ENCODE measurements around the gene SMAD1.

The SMAD1 gene

DNA sequence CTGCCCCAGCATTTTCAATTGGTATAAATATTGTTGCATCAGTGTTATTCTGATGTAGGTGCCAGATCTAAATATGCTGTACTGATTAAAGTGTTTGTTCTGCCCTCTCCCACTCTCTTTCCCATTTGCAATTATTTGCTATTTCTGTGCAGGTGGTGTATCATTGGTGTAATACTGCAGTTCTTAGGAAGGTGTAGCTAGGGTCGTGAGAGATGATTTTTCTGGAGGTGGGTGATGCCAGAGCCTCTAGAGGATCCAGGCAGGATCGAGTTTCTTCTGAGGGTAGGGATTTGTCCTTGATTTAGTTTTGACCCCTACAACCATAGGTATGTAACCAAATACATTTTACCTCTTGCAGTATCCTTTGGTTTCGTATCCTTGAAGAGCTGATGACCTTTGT, 1.9 kb downstream of the SMAD1 start:
- peaks cover 55% of the 10 kb centered on the region for H3K79me2 ChIP-seq (ENCODE audit: insufficient read depth, low read depth)
- H4K20me1 ChIP-seq (ENCODE audit: insufficient read depth), result no peaks in the 10 kb centered on the region; the same call in 1 of the 2 replicates
- no peaks in the 10 kb centered on the region for H3K27me3 ChIP-seq (ENCODE audit: insufficient read depth, low read depth)
- H3K36me3 ChIP-seq (ENCODE audit: insufficient read depth), result no peaks in the 10 kb centered on the region
- peaks cover 65% of the 10 kb centered on the region for H3K4me1 ChIP-seq (ENCODE audit: low read depth, poor library complexity, severe bottlenecking)
- H3K4me3 ChIP-seq (IDR thresholded peaks at IDR 0.05; ENCODE audit: insufficient read depth, low read depth, low read length), result no peak overlapping the region
- peak overlapping the region; percentile 95; the same call in 1 of the 2 replicates for H3K9ac ChIP-seq
- peak overlapping the region; percentile 95; the same call in 1 of the 2 replicates for H3K27ac ChIP-seq
- peak overlapping the region; percentile 53 for H3K4me2 ChIP-seq
- TF ChIP-seq, protein P1, sequence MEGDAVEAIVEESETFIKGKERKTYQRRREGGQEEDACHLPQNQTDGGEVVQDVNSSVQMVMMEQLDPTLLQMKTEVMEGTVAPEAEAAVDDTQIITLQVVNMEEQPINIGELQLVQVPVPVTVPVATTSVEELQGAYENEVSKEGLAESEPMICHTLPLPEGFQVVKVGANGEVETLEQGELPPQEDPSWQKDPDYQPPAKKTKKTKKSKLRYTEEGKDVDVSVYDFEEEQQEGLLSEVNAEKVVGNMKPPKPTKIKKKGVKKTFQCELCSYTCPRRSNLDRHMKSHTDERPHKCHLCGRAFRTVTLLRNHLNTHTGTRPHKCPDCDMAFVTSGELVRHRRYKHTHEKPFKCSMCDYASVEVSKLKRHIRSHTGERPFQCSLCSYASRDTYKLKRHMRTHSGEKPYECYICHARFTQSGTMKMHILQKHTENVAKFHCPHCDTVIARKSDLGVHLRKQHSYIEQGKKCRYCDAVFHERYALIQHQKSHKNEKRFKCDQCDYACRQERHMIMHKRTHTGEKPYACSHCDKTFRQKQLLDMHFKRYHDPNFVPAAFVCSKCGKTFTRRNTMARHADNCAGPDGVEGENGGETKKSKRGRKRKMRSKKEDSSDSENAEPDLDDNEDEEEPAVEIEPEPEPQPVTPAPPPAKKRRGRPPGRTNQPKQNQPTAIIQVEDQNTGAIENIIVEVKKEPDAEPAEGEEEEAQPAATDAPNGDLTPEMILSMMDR (conservative IDR thresholded peaks at IDR 0.05; ENCODE audit: low read depth, low read length), result no peak
- H2AFZ ChIP-seq (ENCODE audit: low read depth), result no peak overlapping the region

DNA sequence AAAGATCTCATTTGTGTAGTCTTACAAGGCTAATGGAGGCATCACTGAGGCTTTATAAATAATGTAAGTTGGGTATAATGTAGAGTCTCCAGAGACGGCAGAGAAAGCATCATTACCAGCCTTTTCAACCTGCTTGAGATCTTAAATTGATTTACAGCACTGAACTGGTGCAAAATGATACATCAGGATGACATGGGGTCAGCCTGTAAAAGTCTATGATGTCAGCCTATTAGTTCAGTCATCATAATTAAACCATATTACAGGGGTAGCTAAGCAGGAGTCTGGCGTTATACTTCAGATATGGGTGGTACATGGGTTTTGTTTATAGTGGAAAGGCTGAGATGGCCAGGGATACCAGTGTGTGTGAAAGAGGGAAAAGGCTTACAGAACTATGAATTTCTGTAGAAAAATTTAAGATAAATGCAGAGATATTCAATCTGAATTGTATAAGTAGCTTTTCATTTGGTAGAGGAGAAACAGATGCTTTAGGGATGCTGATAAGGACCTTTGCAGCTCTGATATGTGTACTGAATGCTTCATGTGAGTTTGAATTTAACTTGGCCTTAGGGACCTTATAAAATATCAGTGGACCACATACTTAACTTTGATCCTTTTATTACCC, 2.7 kb downstream of the SMAD1 start:
- peaks cover 74% of the 10 kb centered on the region for H3K4me1 ChIP-seq (ENCODE audit: low read depth, poor library complexity, severe bottlenecking)
- H2AFZ ChIP-seq (ENCODE audit: low read depth), result no peak overlapping the region
- peak overlapping the region; percentile 95; the same call in 1 of the 2 replicates for H3K9ac ChIP-seq
- peaks cover 63% of the 10 kb centered on the region for H3K79me2 ChIP-seq (ENCODE audit: insufficient read depth, low read depth)
- no peaks in the 10 kb centered on the region for H3K36me3 ChIP-seq (ENCODE audit: insufficient read depth)
- TF ChIP-seq, protein P1 (conservative IDR thresholded peaks at IDR 0.05; ENCODE audit: low read depth, low read length), result no peak
- no peaks in the 10 kb centered on the region; the same call in 1 of the 2 replicates for H3K27me3 ChIP-seq (ENCODE audit: insufficient read depth, low read depth)
- no peak overlapping the region for H3K4me3 ChIP-seq (IDR thresholded peaks at IDR 0.05; ENCODE audit: insufficient read depth, low read depth, low read length)
- H3K4me2 ChIP-seq, result peak overlapping the region; percentile 53
- H4K20me1 ChIP-seq (ENCODE audit: insufficient read depth), result no peaks in the 10 kb centered on the region; the same call in 1 of the 2 replicates
- H3K27ac ChIP-seq, result peak overlapping the region; percentile 95; the same call in 1 of the 2 replicates

DNA sequence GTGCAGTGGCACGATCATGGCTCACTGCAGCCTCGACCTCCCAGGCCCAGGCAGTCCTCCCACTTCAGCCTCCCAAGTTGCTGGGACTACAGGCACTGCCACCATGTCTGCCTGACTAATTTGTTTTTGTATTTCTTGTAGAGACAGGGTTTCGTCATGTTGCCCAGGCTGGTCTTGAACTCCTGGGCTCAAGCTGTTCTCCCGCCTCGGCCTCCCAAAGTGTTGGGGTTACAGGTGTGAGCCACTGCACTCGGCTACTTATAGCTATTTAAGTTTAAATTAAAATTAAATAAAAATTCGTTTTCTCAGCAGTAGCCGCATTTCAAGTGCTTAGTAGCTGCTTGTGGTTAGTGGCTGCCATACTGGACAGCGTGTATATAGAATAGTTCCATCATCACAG, 3.5 kb downstream of the SMAD1 start:
- Histone ChIP-seq H3K4me3 (IDR thresholded peaks at IDR 0.05; ENCODE audit: insufficient read depth, low read depth, low read length) (no peak overlapping the region), H2AFZ (ENCODE audit: low read depth) (no peak overlapping the region), H3K4me1 (ENCODE audit: low read depth, poor library complexity, severe bottlenecking) (peaks cover 76% of the 10 kb centered on the region), H4K20me1 (ENCODE audit: insufficient read depth) (no peaks in the 10 kb centered on the region; the same call in 1 of the 2 replicates), H3K27me3 (ENCODE audit: insufficient read depth, low read depth) (no peaks in the 10 kb centered on the region; the same call in 1 of the 2 replicates), H3K27ac (no peak overlapping the region), H3K9ac (no peak overlapping the region), H3K79me2 (ENCODE audit: insufficient read depth, low read depth) (peaks cover 71% of the 10 kb centered on the region), H3K36me3 (ENCODE audit: insufficient read depth) (no peaks in the 10 kb centered on the region), H3K4me2 (peak overlapping the region; percentile 93; the same call in 1 of the 2 replicates)
- TF ChIP-seq, protein P1 (conservative IDR thresholded peaks at IDR 0.05; ENCODE audit: low read depth, low read length), result no peak

GRCh38 chr4:145486603-145487002, 5.0 kb downstream of the SMAD1 start:
- peak overlapping the region; percentile 71; the same call in 1 of the 2 replicates for H3K27ac ChIP-seq
- H3K27me3 ChIP-seq (ENCODE audit: insufficient read depth, low read depth), result no peaks in the 10 kb centered on the region; the same call in 1 of the 2 replicates
- H3K9ac ChIP-seq, result peak overlapping the region; percentile 45; the same call in 1 of the 2 replicates
- H3K4me1 ChIP-seq (ENCODE audit: low read depth, poor library complexity, severe bottlenecking), result peaks cover 80% of the 10 kb centered on the region
- no peaks in the 10 kb centered on the region; the same call in 1 of the 2 replicates for H4K20me1 ChIP-seq (ENCODE audit: insufficient read depth)
- TF ChIP-seq, protein P1 (conservative IDR thresholded peaks at IDR 0.05; ENCODE audit: low read depth, low read length), result no peak
- no peaks in the 10 kb centered on the region for H3K36me3 ChIP-seq (ENCODE audit: insufficient read depth)
- H3K79me2 ChIP-seq (ENCODE audit: insufficient read depth, low read depth), result peaks cover 84% of the 10 kb centered on the region
- no peak overlapping the region for H2AFZ ChIP-seq (ENCODE audit: low read depth)
- no peak overlapping the region for H3K4me3 ChIP-seq (IDR thresholded peaks at IDR 0.05; ENCODE audit: insufficient read depth, low read depth, low read length)
- H3K4me2 ChIP-seq, result peak overlapping the region; percentile 93
